NCI-H82 (cell line): Measurements from ENCODE around the gene PRG3.
A peak's percentile ranks its signal among the peaks of the same experiment; 100 is the strongest.

Experiments
- DNase-seq: peaks from one replicate; lab custom pipeline; 2025; lab: John Stamatoyannopoulos, UW

Gene PRG3

DNA sequence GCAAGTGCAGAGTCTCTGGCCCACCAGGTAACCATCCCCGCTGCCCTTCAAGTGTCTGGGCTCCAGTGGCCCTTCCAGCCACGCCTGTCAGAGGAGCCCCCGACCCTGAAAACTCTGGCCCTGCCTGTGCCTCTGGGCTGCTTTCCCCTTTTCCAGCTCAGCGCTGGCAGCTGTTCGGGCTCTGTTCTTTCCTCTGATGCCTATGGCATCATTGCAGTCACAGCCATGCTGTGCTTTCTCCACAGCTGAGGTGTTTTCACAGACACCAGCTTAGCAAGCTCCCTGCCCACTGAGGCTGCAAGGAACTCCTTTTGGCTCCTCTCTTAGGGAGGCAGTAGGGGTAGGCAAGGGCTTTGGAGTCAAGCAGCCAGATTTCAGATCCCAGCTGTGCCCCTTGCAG, 21.6 kb downstream of the PRG3 start:
- DNase-seq: no peak

DNA sequence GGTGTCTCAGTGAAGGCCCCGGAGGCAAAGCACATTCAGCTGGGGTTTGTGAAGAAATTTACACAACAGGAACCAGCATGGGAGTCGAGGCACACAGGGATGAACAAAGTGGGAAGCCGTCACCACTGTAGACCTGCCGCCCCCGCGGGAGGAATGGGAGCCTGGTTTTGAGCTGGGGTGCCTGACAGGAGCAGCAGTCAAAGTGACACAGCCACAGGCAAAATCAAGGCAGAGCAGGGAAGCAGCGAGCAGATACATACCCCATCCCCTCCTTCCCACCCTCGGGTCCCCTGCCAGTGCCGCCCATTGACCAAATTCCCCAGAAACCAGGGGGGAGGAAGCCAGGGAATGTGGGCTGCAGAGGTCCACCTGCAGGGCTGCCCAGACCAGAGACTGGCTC, 22.0 kb downstream of the PRG3 start:
- DNase-seq: no peak

DNA sequence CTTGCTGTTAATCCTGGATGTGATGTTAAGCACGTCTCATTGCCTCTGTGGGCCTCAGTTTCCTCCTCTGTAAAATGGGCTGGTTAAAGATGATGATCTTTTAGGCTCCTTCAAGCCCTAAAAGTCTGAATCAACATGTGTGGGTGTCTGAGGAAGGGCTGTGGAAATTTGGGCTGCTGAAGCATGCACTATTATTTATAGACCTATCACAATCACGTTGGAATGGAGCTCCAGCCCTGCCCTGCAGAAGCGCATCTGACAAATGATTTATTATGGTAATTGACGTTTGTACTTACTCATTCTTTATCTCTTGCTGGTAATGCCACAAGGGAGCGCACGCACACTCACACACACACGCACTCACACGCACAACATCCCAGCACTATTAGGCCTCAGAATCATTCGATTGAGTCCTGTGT, 22.4 kb downstream of the PRG3 start:
- no peak for DNase-seq

DNA sequence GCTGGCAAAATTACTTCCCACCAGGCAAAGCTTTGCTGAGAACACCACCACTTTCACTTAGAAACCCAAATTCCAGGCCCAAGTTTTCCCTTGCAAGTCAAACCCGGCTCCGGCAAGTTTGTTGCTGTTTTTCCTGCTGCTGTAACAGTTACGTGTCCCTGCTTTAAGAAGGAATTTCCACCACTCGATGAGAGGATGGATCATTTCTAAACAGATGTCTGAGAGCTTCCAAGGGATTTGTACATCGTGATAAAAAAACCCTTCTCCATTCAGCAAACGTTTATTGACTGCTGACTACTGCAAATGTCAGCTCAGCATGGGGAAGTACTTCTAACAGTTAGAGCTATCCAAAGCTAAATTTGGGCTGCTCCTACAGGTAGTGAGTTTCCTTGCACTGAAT, 23.1 kb downstream of the PRG3 start:
- peak; percentile 45 for DNase-seq

DNA sequence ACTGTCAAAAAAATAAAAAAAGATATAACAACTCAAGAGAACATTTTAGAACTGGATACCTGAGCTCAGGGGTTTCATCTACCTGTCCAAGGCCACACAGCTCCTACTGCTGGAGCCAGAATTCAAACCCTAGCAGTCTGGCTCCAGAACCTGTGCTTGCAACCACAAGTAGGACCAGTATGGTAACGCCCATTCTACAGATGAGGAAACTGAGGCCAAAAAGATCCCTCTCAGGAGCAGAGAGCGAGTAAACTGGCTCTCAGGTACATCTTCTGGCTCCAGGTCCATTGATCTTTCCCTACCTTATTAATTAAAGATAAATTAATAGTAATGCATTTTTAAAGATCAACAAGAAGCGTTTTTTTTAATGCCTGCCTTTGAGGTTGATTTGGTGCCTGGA, 23.6 kb downstream of the PRG3 start:
- DNase-seq: no peak

DNA sequence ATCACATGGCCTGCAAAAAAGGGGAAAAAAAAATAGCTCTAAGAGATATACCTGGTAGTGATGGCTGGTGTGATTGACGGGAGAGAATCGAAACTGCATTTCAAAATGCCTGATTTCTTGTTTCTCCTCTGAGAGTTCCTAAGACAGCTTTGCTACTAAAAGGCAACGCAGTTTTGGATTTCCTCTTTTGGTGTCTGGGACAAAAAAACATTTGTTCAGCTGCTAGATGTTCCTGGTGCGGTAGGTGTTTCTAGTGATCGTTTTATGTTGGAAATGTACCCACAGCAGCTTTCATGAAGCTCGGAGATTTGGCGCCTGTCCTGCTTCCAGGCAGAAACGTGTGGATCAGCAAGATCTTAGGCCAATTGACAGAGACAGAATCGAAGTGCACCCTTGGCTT, 24.7 kb downstream of the PRG3 start:
- DNase-seq: no peak

DNA sequence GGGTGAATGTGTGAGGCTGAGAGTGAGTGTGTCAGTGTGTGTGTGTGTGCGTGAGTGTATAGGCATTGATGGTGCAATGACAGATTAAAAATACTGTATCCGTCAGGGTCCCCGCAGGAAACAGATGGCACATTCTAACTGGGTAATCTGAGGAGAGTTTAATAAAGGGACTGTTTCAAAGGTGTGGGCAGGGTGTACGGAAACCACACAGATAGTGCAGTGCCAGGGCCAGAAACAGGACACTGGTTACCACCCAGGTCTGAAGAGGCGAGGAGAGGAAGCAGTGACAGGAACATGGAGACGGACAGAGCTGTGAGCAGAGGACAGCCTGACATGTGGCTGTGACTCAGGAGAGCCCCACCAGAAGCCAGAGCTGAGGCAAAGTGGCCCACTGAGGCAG, 26.3 kb downstream of the PRG3 start:
- DNase-seq: peak; percentile 71

DNA sequence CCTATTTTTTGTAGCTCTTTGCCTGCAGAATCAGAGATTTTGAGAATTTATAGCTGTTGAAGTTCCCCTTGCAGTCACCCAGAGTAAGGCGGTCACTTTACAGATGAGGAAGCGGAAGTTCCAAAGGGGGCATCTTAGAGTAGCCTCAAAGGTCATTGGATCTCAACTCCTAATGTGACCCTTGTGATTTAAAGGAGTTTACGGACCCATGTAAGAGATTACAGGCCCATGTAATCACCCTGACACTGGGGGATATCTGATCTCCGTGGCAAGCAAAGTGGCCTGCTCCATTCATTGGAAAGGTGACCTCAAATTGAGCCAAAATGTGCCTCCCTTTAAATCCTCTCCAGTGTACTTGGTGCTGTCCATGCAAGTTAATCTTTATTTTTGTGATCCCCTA, 27.1 kb downstream of the PRG3 start:
- DNase-seq: peak; percentile 26

DNA sequence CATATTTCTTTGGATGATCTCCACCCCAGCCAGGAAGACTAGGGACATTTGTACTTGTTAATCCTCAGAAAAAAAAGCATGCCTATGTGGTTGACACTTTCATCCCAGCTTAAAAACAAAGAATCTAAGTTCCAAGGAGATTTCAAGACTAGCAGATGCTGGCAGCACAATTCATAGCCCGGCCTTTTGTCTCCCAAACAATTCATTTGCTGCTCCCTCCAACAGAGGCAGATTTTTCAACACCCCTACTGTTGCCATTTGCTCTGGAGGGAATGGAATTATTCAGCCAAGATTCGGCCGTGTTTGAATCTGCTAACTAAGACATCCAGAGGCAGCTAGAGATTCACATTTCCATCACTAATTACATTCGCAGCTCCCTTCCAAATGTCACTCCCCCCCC, 27.5 kb downstream of the PRG3 start:
- peak; percentile 32 for DNase-seq

DNA sequence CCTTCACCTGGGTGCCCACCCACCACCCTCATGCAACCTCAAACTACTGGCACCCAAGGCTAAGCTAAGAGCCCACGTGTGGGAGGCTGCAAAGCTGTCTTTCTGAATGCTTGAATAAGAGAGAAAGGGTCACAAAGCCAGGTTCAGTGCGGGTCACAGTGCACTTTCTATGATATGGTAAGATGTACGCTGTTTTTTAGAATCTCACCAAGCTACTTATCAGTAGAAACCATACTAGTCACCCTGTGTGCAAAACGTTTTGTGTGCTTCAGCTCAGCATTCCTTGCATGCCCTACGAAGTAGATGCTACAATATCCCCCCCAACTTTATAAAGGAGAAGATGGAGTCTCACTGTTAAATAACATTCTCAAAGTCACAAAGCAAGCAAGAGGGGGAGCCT, 27.9 kb downstream of the PRG3 start:
- DNase-seq: no peak

DNA sequence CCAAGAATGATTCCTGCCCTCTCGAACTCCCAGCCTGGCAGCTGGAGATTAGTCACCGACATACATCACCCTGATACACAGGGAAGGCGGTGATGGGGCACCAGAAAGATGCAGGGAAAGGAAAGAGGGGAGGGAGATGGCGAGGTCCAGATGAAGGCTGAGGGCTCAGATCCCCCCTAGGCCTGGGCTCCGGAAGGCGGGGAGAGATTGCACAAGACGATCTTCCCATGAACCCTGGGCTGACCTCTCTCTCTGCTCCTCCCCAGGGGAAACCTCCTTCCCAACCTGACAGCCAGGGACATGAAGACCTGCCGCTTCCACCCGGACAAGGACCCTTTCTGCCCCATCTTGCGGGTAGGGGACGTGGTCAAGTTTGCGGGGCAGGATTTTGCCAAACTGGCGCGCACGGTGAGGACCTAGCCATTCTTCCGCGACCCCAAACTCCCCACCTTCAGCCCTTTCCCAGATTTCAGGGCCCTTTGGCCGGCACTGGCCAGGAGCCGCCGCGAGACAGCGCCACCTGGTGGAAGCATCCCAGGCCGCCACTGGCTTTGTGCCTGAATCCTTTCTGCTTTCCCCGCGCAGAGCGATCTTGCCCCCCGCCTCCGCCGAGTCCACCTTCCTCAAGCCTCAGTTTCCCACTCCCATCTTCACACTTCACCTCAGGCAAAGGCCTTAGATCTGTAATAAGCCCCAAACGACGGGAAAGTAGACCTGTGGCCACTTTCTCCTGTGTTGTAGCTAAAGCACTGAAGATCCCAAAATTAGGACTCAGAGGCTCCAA, 31.3 kb downstream of the PRG3 start:
- DNase-seq: no peak

DNA sequence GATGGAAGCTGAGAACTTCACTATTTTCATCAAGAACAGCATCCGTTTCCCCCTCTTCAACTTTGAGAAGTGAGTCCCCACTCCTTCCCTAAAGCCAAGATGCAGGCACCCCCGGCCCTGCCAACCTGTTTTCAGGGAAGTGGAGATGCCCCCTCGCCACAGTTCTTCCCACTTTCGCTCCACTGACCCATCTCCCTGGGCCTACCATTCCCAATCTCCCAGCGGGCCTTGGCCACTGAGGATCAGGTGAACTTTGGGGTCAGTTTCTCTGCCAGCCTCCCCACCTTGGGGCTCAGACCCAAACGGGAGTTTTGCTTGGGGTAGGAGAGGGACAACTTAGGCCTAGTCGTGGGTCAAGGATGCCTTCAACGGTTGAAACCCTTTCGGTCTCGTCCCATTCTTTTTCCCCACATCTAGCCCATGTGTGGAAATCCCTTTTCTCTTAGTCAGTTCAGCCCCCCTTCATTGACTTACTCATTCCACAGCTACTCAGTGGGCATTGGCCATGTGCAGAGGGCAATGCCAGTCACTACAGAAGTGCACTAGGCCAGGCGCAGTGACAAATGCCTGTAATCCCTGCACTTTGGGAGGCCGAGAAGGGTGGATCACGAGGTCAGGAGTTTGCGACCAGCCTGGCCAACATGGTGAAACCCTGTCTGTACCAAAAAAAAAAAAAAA, 32.2 kb downstream of the PRG3 start:
- DNase-seq: no peak

DNA sequence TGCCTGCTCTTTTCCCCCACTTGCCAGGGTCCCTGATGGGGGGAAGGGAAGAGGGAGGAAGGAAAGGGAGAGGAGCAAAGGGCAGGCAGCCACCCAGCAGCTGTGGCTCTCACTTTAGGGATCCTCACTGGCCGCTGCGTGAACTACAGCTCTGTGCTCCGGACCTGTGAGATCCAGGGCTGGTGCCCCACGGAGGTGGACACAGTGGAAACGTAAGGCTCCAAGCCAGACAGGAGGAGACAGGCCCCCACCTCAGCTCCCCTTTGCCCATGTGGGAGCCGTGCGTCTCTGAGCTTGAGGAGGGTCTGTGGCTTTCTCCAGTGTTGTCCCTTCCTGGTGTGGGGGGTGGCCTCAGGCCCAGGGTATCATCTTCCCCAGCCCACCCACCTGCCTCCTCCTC, 32.9 kb downstream of the PRG3 start:
- peak; percentile 8 for DNase-seq

DNA sequence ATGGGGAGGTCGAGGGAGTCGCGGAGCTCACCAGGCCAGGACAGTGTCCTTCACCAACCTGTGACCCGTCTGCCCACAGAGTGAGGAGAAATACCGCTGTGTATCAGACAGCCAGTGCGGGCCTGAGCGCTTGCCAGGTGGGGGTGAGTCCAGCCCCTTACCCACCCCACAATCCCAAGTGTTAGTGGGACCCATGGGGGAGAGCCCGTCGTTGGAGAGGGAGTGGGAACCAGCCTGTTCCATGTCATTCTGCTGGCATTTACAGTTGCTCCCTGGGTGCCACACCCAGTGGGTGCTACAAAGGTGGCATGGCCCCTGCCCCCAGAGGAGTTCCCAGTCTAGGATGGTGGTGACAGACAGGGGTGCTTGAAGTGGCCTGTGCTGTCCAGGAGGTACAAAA, 33.6 kb downstream of the PRG3 start:
- no peak for DNase-seq

DNA sequence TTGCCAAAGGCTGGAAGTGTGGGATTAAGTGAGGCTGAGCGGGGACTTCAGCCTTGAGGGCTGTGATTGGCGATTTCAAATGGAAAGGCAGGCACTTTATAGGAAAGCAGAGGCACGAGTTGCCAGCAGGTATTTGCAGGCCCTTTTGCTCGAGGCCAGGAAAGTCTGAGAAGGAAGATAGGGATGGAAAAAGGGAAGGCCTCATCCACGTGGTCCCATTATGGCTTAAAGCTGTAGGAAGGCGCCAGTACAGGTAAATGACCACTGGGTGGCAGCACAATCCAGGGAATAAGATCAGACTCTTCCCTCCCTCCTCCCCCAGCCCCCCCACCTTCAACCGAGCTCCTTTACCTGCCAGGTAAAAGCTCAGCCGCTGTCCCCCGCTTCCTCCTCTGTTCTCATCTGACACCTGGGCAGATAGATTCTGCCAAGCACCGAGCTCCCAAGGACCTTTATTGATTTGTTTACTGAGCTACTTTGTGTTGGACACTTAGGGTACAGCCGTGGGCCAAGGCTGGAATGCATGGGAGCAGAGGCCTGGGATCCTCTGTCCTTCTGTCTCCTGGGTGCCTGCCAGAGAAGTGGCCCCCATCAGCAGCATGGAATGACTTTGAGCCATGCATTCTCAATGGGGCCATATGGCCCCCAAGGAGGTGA, 35.3 kb downstream of the PRG3 start:
- peak; percentile 92 for DNase-seq

DNA sequence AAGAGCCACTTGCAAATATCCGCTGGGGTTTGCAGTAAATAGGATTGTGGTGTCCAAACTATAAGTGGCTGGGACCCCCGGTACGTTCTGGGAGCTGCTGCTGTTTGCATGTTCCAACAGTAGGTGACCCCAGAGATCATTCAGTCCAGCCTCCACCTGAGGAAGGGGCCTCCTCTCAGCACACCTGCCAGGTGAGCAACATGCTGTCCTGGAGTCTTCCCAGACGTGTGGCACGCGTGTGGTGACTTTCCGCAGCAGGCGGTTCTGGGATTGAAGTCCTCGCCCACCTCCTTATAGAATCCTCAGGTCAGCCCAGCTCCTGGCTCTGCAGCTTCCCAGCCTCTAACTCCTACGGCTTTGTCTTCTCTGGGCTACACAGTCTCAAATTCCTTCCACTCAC, 36.1 kb downstream of the PRG3 start:
- no peak for DNase-seq

DNA sequence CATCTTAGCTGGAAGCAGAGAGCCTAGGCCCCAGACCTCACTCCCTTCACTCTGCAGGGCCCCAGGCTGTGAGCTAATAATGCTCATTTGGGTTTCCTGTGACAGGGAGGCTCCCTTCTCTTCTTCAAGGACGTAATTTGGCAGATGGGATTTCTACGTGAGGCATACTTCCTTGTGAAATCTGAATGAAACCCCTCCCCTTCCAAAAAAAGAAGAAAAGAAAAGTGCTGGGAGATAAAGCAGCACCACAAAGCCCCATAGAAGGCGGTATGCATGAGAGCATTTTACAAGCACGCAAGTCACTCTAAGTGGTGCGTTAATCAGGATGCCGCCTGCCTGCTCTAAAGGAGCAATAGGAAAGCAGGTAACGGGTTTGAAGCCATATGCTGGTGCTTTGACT, 37.1 kb downstream of the PRG3 start:
- DNase-seq: peak; percentile 68

DNA sequence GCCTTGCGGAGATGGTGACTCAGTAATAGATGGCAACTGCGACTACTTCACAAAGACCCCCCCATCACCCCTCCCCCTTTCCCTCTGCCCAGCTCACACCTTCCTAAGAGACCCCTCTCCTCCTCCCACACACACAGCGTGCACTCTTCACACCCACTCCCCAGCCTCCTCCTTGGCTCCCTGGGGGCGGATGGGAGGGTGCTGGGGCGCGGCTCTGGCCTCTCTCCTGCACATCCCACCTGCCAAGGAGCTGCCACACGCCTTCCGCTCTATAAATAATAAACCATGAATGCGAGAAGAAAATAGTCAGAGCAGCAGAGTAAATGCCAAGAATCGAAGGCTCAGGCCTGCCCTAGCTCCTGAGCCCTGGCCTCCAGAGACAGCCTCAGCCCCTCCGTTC, 38.2 kb downstream of the PRG3 start:
- DNase-seq: no peak

DNA sequence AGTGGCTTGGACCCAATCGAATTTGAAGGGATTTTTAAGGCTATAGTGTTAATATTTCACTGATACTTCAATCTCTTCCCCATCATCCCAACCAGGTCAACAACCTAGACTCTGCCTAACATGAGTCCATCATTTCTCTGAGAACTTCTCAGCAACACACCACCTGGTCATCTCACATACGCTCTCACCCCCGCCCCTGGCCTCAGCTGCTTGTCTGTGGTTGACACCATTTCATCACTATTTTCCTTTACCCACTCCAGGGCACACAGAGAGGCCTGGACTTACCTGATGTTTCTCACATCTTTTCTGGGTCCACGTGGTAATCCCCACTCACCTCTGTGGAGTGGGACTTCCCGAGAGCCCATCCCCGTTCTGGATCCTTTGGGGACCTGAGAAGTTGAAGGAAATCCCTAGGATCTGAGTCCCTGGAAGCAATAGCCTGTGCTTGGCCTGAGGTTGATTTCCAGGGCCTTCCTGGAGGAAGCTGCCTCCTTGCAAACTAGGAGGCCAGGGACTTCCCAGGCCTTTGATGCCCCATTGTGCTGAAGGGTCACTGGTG, 39.6 kb downstream of the PRG3 start:
- DNase-seq: no peak

DNA sequence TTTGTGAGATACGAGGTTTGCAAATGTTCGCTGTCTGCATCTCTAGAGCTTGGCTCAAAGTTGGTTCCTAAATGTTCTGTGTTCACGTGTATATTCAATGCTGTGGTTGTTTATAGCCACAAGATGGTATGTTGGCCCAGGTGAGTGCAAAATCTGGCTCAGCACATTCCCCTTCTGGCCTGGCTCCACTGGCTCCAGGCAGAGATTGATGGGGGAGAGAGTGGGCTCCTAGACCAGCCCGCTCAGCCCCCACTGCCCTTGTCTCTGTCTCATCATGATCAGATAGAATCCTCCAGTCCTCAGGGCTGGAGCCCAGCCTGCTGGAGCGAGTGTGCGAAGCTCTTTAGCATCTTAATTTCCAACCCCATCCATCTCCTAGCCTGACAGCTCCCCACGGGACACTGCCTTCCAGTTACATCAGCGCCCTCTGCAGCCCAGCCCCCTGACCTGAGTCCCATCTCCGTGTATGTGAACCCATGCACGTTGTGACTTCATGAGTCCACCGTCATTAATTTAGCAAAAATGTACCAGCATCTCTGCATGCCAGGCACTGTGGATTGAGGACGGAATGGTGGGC, 40.8 kb downstream of the PRG3 start:
- DNase-seq: peak; percentile 91

DNA sequence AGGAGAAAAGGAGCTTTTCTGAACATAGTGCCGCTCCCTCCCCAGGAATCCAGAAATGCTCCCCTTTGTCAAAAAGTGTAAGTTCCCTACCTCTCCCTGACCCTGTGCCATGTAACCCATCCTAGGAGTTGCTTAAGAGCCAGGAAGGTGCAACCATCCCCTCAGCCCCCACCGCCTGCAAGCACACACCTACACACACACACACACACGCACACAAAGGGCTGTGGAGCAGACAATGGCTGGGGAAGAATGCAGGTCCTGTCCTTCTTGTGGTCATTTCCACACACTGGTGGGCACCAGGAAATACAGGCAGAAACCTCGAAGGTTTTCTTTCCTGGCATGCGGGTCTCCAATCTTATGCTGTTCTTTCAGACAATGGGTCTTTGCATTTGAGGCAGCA, 41.6 kb downstream of the PRG3 start:
- DNase-seq: no peak

DNA sequence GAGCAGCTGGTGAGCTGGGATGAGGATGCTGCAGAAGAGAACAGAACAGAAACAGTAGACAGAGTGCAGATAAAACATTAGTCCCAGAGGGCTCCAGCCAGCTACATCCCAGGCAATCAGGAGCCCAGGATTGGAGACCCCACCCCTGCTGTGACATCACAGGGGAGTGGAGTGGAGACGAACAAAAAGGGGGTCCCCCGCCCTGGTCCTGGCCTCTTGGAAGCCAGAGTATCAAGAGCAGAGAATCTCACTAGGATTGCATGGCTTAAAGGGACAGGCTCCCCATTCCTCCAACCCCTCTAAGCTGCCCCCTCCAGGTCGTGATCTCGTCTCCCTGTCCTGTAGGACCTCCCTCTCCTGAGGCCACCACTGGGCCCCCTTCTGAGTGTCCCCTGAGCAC, 42.8 kb downstream of the PRG3 start, which contains the start of gene P2RX3:
Gene P2RX3 (plus strand): TSS at position 211 of the 400 bp plus-strand sequence. CDS start 199 bp downstream, outside the sequence.
- peak; percentile 64 for DNase-seq
